BLaER1 (cell line): ENCODE results near the gene CCDC73.

Experiments used
- H3K27ac ChIP-seq: shearing (Covaris generic); formaldehyde crosslinking; 2 replicates; pipeline ENCODE4 v1.8.1; 2022
- H3K27me3 ChIP-seq: shearing (Covaris generic); formaldehyde crosslinking; 2 replicates; pipeline ENCODE4 v1.8.1; 2022
- H3K36me3 ChIP-seq: shearing (Covaris generic); formaldehyde crosslinking; 2 replicates; pipeline ENCODE4 v1.8.1; 2022
- H3K4me1 ChIP-seq: shearing (Covaris generic); formaldehyde crosslinking; 2 replicates; pipeline ENCODE4 v1.8.1; 2022
- H3K4me2 ChIP-seq: shearing (Covaris generic); formaldehyde crosslinking; 2 replicates; pipeline ENCODE4 v1.8.1; 2022
- H3K4me3 ChIP-seq: shearing (Covaris generic); formaldehyde crosslinking; 2 replicates; pipeline ENCODE4 v1.8.1; 2022
- H3K9ac ChIP-seq: shearing (Covaris generic); formaldehyde crosslinking; 2 replicates; pipeline ENCODE4 v1.8.1; 2022
- H3K9me3 ChIP-seq: shearing (Covaris generic); formaldehyde crosslinking; 2 replicates; pipeline ENCODE4 v1.8.1; 2022
- H4K20me1 ChIP-seq: shearing (Covaris generic); formaldehyde crosslinking; 2 replicates; pipeline ENCODE4 v1.8.1; 2022
- Cebpa-rat ChIP-seq: shearing (Covaris generic); IDR thresholded peaks from 2 replicates; pipeline ENCODE4 v1.8.1; 2022

CCDC73 gene

DNA sequence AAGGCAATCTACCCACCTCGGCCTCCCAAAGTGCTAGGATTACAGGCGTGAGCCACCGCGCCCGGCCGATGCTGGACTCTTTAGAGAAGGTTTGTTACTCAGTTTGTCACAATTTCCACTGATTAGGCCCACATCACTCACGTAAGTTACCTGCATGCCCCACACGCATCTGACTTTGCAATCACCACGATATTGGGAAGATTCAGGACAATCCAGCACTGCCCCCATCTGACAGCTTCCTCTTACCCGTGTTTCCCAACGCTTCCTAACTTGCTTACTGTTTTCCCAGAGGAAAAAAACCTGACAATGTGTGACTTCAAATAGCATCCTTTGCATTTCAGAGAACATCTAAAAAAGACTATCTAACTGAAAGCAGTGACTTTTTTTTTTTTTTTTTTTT is 232.6 kb downstream of the CCDC73 start:
- Histone ChIP-seq H3K9me3 (no peaks in the 10 kb centered on the region), H3K9ac (no peak overlapping the region), H3K36me3 (no peaks in the 10 kb centered on the region), H3K4me1 (peaks cover 14% of the 10 kb centered on the region), H3K4me3 (no peak overlapping the region), H4K20me1 (no peaks in the 10 kb centered on the region), H3K27ac (no peak overlapping the region), H3K4me2 (no peak overlapping the region), H3K27me3 (no peaks in the 10 kb centered on the region)
- TF ChIP-seq Cebpa-rat, result no peak

DNA sequence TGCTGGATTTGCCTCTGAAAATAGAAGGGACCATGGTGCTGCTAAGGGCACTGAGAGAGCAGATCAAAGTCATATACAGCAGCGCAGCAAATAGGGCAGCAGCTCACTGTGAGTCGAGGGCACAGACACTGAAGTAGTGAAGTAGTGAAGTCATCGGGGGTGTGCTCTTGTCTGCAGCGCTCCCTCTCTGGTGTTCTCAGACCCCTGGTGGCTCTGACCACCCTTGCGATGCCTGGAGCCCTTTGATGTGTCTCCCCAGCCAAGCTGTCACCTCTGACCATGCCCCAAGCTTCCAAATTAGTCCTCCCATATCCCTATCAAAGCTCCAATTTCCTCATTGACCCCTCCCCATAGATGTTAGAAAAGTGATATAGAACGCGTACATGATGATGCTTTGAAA is 238.6 kb downstream of the CCDC73 start:
- H3K27ac ChIP-seq, result no peak overlapping the region
- H3K27me3 ChIP-seq, result no peaks in the 10 kb centered on the region
- no peak overlapping the region for H3K4me3 ChIP-seq
- H3K36me3 ChIP-seq, result no peaks in the 10 kb centered on the region
- H3K9ac ChIP-seq, result no peak overlapping the region
- H3K4me2 ChIP-seq, result no peak overlapping the region
- no peaks in the 10 kb centered on the region for H4K20me1 ChIP-seq
- no peaks in the 10 kb centered on the region for H3K4me1 ChIP-seq
- H3K9me3 ChIP-seq, result 0 out of 2 replicates have a peak, but pooled peaks cover 4% of the 10 kb centered on the region
- TF ChIP-seq Cebpa-rat, result no peak

DNA sequence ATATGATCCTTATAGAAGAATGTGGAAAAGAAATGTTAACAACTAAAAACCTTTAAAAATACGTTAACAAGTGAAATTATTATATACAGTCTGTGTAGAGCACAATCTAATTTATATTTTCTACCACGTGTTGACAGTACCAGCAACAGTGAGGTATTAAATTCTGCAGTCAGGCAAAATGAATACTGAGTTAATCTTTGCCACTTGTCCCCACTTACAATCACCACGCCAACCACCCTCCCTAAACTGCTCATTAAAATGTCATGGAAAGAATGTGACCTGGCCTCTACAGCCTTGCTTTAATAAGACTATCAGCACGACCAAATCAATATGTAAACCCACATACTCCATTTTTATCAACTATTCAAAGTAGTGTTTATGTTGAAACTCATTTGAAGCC is 239.4 kb downstream of the CCDC73 start:
- H3K27me3 ChIP-seq, result no peaks in the 10 kb centered on the region
- 0 out of 2 replicates have a peak, but pooled peaks cover 4% of the 10 kb centered on the region for H3K9me3 ChIP-seq
- no peaks in the 10 kb centered on the region for H4K20me1 ChIP-seq
- no peak for TF ChIP-seq Cebpa-rat
- no peak overlapping the region for H3K27ac ChIP-seq
- no peaks in the 10 kb centered on the region for H3K4me1 ChIP-seq
- H3K4me2 ChIP-seq, result no peak overlapping the region
- H3K36me3 ChIP-seq, result no peaks in the 10 kb centered on the region
- H3K9ac ChIP-seq, result no peak overlapping the region
- H3K4me3 ChIP-seq, result no peak overlapping the region
